ENCODE results near the gene PAQR4. TPM values are rescaled to one million over a fixed set of nuclear protein-coding genes. Genes with fewer than 3 reads are reported as not detected.

PAQR4 gene
- total and polyA plus RNA-seq, 2 of the 13 experiments (the other 11 are each of a cell fraction or from before 2014, with no cell fraction given), result 15.9 to 24.8 TPM

GRCh38 chr16:2983706-2984136, 14.6 kb downstream of the PAQR4 start (continued):
- TF ChIP-seq NFE2L2 (IDR thresholded peaks at IDR 0.05; ENCODE audit: low read length) (no peak), RCOR2 (CRISPR knock-in tag; IDR thresholded peaks at IDR 0.05) (no peak), RAD21 (CRISPR knock-in tag; IDR thresholded peaks at IDR 0.05) (peak; percentile 88), ZNF891 (CRISPR knock-in tag; IDR thresholded peaks at IDR 0.05) (peak; percentile 63; the same call in 1 of the 2 replicates), ZNF737 (CRISPR knock-in tag; IDR thresholded peaks at IDR 0.05; ENCODE audit: borderline replicate concordance) (no peak), ATRX (CRISPR knock-in tag; IDR thresholded peaks at IDR 0.05; ENCODE audit: borderline replicate concordance) (no peak), ZBTB7A (CRISPR knock-in tag; IDR thresholded peaks at IDR 0.05) (no peak), PHF21A (CRISPR knock-in tag; IDR thresholded peaks at IDR 0.05) (peak; percentile 39; the same call in 1 of the 2 replicates), ZNF274 (CRISPR knock-in tag; IDR thresholded peaks at IDR 0.05) (0 out of 2 replicates have a peak, but pooled peaks have one; percentile 24), GABPB1 (CRISPR knock-in tag; IDR thresholded peaks at IDR 0.05) (peak; percentile 51), ZNF549 (CRISPR knock-in tag; IDR thresholded peaks at IDR 0.05) (no peak), TFDP2 (CRISPR knock-in tag; IDR thresholded peaks at IDR 0.05) (peak; percentile 64; the same call in 1 of the 2 replicates), RNF219 (CRISPR knock-in tag; IDR thresholded peaks at IDR 0.05) (no peak), ZNF501 (CRISPR knock-in tag; IDR thresholded peaks at IDR 0.05) (peak; percentile 50; the same call in 1 of the 2 replicates), HMGXB4 (CRISPR knock-in tag; IDR thresholded peaks at IDR 0.05; ENCODE audit: borderline replicate concordance in 1 of 2, low read depth in 1 of 2) (peak in 1 of 2 experiments; percentile 45; a peak in 1 of 4 replicates), ATF3 (CRISPR knock-in tag; IDR thresholded peaks at IDR 0.05) (no peak), CBFB (CRISPR knock-in tag; IDR thresholded peaks at IDR 0.05) (no peak), ARID4A (CRISPR knock-in tag; IDR thresholded peaks at IDR 0.05; ENCODE audit: borderline replicate concordance) (peak; percentile 25; the same call in 1 of the 2 replicates), ZC3H13 (CRISPR knock-in tag; IDR thresholded peaks at IDR 0.05) (no peak), ZNF784 (CRISPR knock-in tag; IDR thresholded peaks at IDR 0.05; ENCODE audit: borderline replicate concordance) (no peak)
